BE2C (cell line): ENCODE results near the gene DCP1B.

Source experiments
- DNase-seq: peaks from one replicate; pipeline ENCODE4 v3.0.0-alpha.2; 2020
- H3K27me3 ChIP-seq: fragments of 250-450 bp; sonication (Bioruptor Pico); 2 replicates; pipeline ENCODE4 v1.5.1; 2020; ENCODE audit warnings: mild to moderate bottlenecking
- H3K36me3 ChIP-seq: fragments of 250-450 bp; sonication (Bioruptor Pico); 2 replicates; pipeline ENCODE4 v1.5.1; 2020; ENCODE audit warnings: mild to moderate bottlenecking
- H3K4me1 ChIP-seq: fragments of 250-450 bp; sonication (Bioruptor Pico); 2 replicates; pipeline ENCODE4 v1.5.1; 2020
- H3K4me3 ChIP-seq: 2 replicates; pipeline ENCODE4 v1.5.1; 2011; ENCODE audit warnings: low read depth, low read length
- H3K9me3 ChIP-seq: fragments of 250-450 bp; sonication (Bioruptor Pico); 2 replicates; pipeline ENCODE4 v1.5.1; 2020
- TF ChIP-seq, protein P1 (sequence below): IDR thresholded peaks from 2 replicates; pipeline ENCODE4 v1.5.1; 2012; ENCODE audit warnings: mild to moderate bottlenecking, low read depth, low read length

DCP1B gene

DNA sequence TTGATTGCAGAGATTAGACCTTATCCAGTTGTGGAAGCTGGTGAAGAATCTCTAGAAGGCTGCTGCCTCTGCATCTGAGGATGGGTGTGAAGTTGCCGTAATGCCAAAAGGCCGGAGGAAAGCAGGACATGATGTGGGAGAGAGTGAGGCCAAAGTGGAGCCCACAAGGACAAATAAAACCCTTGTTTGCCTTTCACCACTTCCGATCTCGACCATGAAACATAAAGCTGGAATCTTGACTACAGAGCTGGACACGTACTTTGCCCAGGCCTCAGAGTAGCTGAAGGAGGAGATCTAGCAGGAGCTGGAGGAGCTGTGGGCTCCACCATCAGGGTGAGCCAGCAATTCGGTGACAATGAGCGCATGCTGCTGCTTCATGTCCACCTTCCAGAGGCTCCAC lies 43.5 kb upstream of the DCP1B start:
- no peak for DNase-seq
- Histone ChIP-seq H3K4me3 (no peak overlapping the region), H3K36me3 (no peaks in the 10 kb centered on the region), H3K9me3 (no peaks in the 10 kb centered on the region; the same call in 1 of the 2 replicates), H3K4me1 (no peaks in the 10 kb centered on the region), H3K27me3 (peaks cover 39% of the 10 kb centered on the region)
- TF ChIP-seq, protein P1, sequence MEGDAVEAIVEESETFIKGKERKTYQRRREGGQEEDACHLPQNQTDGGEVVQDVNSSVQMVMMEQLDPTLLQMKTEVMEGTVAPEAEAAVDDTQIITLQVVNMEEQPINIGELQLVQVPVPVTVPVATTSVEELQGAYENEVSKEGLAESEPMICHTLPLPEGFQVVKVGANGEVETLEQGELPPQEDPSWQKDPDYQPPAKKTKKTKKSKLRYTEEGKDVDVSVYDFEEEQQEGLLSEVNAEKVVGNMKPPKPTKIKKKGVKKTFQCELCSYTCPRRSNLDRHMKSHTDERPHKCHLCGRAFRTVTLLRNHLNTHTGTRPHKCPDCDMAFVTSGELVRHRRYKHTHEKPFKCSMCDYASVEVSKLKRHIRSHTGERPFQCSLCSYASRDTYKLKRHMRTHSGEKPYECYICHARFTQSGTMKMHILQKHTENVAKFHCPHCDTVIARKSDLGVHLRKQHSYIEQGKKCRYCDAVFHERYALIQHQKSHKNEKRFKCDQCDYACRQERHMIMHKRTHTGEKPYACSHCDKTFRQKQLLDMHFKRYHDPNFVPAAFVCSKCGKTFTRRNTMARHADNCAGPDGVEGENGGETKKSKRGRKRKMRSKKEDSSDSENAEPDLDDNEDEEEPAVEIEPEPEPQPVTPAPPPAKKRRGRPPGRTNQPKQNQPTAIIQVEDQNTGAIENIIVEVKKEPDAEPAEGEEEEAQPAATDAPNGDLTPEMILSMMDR: no peak

DNA sequence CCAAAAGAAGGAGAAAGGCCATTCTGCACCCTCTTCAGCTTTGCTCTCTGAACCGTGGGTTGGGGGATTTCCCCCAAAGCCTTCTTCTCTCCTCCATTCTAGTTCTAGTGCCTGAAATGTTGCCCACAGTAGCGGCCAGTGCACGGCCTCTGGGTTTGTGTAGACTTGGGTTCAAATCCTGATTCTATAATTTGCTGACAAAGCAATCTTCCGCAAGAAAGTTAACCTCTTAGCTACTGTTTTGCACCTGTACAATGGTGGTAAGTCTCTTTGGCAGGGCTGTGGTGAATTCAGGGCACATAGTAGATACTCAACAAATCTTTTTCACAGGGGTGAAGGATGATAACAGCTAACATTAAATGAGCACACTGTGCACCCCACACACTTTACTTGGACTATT lies 42.7 kb upstream of the DCP1B start:
- TF ChIP-seq, protein P1: no peak
- H3K27me3 ChIP-seq: peaks cover 39% of the 10 kb centered on the region

DNA sequence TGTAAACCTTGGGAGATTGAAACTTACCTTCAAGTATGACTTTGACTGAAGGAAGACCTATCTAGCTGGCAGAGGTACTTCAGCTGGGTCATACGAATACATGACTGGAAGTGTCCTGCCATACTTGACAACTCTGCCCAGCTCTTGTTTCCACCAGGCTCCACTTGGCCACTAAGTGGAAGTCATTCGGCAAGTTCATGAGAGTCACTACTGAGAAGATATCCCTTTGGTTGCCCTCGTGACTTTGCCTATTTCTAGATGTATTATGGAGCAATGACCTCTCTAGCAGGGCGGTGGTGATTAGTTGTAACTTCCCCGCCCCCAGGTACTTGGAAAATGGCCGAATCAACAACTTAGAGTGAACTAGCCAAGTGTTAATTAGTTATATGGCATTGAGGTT lies 39.9 kb upstream of the DCP1B start:
- Histone ChIP-seq H3K36me3 (no peaks in the 10 kb centered on the region), H3K4me1 (no peaks in the 10 kb centered on the region), H3K27me3 (peaks cover 22% of the 10 kb centered on the region), H3K9me3 (no peaks in the 10 kb centered on the region), H3K4me3 (no peak overlapping the region)
- TF ChIP-seq, protein P1: no peak
- no peak for DNase-seq

More for the DNA sequence above, 42.7 kb upstream of the DCP1B start:
- Histone ChIP-seq H3K4me3 (no peak overlapping the region), H3K36me3 (no peaks in the 10 kb centered on the region), H3K4me1 (no peaks in the 10 kb centered on the region), H3K9me3 (no peaks in the 10 kb centered on the region; the same call in 1 of the 2 replicates)
- DNase-seq: no peak

DNA sequence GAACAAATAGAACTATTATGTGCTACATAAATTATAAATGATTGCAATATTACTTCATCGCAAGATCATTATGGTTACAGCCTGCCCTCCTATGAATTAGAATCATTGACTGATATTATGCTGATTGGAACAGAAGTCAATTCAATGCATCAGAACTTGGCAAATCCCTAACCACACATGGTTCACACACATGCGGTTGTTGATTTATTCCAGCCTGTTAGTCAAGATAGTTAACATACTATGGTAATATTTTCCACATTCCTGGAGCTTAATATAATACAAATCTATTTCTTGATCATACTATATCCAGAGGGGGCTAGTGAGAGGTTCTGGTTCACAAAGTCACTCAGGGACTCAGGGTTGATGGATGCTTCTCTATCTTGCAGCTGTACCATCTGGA lies 38.8 kb upstream of the DCP1B start:
- DNase-seq: no peak
- Histone ChIP-seq H3K27me3 (peaks cover 18% of the 10 kb centered on the region), H3K36me3 (no peaks in the 10 kb centered on the region), H3K4me1 (no peaks in the 10 kb centered on the region), H3K4me3 (no peak overlapping the region), H3K9me3 (no peaks in the 10 kb centered on the region)
- TF ChIP-seq, protein P1: no peak

DNA sequence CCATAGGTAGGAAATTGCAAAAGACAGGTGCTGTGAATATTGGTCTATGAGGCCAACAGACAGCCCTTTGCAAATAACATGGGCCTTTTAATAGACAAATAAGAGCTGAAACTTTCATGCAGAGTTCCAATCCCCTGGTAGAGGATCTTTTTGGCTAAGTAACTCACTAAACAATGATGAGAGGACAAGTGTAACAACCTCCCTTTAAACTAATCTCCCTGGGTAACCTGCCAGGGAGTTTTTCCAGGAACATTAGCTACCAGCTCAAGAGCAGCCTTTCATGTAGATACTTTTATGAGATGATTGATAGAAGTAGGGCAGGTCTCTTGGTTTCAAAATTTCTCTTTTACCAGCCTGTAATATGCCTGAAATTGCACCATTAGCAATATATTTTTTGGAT lies 34.8 kb upstream of the DCP1B start:
- Histone ChIP-seq H3K27me3 (peaks cover 33% of the 10 kb centered on the region), H3K36me3 (no peaks in the 10 kb centered on the region), H3K9me3 (no peaks in the 10 kb centered on the region), H3K4me1 (no peaks in the 10 kb centered on the region), H3K4me3 (no peak overlapping the region)
- no peak for DNase-seq
- TF ChIP-seq, protein P1: no peak

DNA sequence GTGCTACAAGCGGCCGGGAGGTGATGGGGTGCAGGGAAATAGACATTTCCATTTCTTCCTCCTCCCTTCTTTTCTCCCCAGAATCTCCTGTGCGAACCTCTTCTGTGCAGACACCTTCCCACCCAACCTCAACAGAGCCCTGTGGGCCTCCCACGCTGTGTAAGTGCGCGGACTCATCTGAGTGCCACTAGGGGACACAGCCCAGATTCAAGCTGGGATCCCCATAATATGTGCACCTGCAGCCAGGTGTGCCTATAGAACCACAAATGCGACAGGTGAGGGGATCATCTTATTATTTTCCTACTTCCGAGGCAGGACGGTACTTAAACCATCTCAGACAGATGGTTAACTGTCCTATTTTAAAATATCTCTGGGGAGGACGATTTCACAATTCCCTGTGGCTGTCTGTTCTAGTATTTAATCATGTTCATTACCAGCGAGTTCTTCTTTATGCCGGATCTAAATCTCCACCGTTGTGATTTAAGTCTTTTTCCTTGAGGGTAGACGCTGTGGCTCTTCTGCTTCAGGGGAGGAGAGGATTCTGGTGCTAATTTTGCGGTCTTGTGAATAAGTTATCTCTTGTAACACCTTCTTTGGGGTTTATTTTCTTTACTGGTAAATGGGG lies 31.3 kb upstream of the DCP1B start:
- no peaks in the 10 kb centered on the region for H3K4me1 ChIP-seq
- peak overlapping the region; percentile 32 for H3K4me3 ChIP-seq
- no peaks in the 10 kb centered on the region for H3K36me3 ChIP-seq
- no peaks in the 10 kb centered on the region for H3K9me3 ChIP-seq
- peaks cover 29% of the 10 kb centered on the region for H3K27me3 ChIP-seq
- TF ChIP-seq, protein P1: no peak
- DNase-seq: no peak
